ENCODE results near the gene IRAK3.
"Not testable (repeated sequence)": the region's sequence is repeated elsewhere in the genome, so short reads cannot be mapped to it uniquely, and the experiment has no call there.

The IRAK3 gene

DNA sequence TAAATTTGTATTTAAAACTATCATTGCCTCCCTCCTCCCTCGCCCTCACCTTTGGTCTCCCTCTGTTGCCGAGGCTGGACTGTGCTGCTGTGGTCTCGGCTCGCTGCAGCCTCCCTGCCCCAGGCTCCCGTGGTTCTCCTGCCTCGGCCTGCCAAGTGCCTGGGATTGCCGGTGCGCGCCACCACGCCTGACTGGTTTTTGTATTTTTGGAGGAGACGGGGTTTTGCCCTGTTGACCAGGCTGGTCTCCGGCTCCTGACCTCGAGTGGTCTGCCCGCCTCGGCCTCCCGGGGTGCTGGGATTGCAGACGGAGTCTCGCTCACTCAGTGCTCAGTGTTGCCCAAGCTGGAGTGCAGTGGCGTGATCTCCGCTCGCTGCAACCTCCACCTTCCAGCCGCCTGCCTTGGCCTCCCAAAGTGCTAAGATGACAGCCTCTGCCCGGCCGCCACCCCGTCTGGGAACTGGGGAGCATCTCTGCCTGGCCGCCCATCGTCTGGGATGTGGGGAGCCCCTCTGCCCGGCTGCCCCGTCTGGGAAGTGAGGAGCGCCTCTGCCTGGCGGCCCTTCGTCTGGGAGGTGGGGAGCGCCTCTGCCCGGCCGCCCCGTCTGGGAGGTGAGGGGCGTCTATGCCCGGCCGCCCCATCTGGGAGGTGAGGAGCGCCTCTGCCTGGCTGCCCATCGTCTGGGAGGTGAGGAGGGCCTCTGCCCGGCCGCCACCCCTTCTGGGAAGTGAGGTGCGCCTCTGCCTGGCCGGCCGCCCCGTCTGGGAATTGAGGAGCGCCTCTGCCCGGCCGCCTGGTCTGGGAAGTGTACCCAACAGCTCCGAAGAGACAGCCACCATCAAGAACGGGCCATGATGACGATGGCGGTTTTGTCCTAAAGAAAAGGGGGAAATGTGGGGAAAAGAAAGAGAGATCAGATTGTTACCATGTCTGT, 14.4 kb upstream of the IRAK3 start:
- not testable (repeated sequence) for DNase-seq (ENCODE audit: low spot score)

- DNase-seq (ENCODE audit: low spot score): no peak
These were observed 12.7 kb upstream of the IRAK3 start for GRCh38 chr12:66176105-66176900.

DNA sequence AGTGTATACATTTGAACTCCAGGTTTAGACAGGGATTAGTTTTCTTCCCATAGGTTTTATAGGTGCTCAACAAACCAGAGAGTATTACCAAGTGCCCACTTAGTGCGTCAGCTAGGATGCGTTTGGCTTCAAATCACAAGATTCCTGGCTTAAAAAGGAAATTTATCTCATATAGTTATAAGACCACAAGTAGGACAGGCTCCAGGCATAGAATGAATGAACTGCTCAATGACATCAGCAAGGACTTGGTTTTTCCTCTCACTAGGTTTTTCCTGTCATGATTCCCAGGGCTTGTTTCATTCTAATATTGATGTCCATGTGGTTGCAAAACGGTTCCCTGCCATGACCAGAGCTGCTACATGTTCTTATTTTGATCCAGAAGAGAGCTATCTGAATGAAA, 6.1 kb upstream of the IRAK3 start:
- no peak for DNase-seq (ENCODE audit: low spot score)

GRCh38 chr12:66184822-66185221, 4.2 kb upstream of the IRAK3 start:
- DNase-seq (ENCODE audit: low spot score): not testable (repeated sequence)

GRCh38 chr12:66187036-66187435, 2.0 kb upstream of the IRAK3 start:
- DNase-seq (ENCODE audit: low spot score): no peak

GRCh38 chr12:66187821-66188220, 1.2 kb upstream of the IRAK3 start:
- DNase-seq (ENCODE audit: low spot score): no peak

DNA sequence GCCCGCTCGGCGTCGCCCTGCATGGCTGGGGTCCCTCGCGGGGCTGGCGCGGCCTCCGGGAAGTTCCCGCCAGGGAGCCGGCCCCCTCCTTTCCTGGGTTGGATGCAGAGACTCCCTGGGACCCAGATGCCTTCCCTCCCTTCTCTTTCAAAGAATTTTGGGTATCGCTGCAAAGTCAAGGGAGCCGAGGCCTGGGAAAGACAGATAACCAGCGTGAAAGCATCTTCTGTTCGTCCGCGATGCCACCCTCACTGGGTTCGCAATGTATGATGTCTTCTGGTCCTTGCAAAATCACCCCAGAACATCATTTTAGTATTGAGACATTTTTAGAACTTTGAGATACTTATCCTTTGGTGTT, 451 bp downstream of the IRAK3 start:
- no peak for DNase-seq (ENCODE audit: low spot score)

GRCh38 chr12:66189889-66190288, 875 bp downstream of the IRAK3 start:
- no peak for DNase-seq (ENCODE audit: low spot score)

- DNase-seq (ENCODE audit: low spot score): no peak
These were observed 1.7 kb downstream of the IRAK3 start for GRCh38 chr12:66190519-66191370.

DNA sequence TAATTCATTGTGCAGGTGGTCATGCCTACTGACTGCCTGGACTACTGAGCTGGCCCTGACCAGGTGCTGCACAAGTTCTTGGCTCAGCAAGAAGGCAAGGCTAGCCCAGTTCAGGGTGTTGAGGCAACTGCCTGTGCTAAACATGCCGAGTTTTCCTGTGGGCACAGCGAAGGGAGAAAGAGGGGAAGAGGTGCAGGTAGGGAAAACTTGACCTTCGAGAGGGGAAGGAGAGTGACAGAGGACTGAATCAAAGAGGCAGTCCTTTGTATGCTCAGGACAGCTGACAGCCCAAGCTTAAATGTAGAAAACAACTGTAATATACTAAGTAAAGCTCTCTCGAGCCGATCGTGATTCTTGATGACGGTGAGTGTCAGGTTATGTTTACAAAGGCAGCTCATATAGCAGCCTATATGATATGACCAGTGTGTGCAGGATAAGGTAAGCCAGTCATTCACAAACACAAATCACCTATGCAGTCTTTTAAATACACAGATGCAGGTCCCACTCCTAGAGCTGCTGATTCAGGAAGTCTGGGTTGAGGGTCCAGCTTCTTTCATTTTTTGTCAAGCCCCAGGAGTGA, 2.6 kb downstream of the IRAK3 start:
- DNase-seq (ENCODE audit: low spot score): no peak

DNA sequence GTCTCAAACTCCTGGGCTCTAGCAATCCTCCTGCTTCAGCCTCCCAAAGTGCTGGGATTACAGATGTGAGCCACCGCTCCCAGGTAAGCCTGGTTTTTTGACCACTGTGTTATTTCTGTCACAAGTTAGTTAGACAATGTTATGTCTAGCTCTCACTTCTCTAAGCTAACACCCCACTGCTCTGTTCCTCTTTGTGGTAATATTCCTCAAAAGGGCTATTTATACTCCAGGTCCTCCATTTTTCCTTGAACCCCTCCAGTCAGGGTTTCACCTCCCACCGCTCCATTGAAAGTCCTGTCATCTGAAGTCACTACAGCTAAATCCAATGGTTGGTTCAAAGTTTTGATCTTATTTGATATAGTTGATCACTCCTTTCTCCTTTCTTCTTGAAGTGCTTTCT, 5.1 kb downstream of the IRAK3 start:
- no peak for DNase-seq (ENCODE audit: low spot score)

DNA sequence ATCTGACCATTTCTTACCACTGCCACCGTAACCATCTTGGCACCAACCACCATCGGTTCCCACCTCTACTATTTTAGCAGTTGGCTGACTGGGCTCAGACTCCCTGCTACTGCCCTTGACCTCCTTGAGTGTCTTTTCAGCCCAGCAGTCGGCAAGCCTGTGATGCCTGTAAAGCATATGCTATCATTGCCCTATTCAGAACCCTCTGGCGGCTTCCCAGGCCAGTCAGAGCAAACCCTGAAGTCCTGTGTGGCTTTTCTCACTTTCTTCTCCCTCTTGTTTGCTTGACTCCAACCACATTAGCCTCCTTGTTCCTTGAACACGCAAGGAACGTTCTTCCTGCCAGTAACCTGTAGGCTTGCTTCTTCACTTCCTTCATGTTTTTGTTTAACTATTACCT, 6.2 kb downstream of the IRAK3 start:
- no peak for DNase-seq (ENCODE audit: low spot score)

GRCh38 chr12:66196806-66197205, 7.8 kb downstream of the IRAK3 start:
- DNase-seq (ENCODE audit: low spot score): no peak

DNA sequence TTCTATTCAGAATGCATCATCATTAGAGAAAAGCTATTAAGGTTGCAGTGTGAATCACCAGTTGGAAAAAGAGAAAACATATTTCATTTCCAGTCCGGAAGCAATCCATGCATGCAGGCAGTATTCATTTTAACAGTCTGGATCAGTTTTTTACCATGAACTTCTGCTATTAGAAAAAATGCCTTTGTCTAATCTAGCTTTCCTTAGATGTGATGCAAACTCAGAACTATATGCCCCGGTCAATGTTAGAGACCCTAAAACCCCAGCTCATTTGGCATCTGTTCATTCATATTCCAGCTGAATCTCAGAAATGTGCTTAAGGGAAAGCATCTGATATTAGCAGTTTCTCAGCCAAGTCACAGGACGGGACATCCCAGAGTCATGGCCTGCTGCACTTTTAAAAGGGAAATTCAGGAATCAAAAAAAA, 8.5 kb downstream of the IRAK3 start:
- DNase-seq (ENCODE audit: low spot score): no peak

- DNase-seq (ENCODE audit: low spot score): no peak
These were observed 10.1 kb downstream of the IRAK3 start for GRCh38 chr12:66199141-66199540.

- DNase-seq (ENCODE audit: low spot score): no peak
These were observed 11.0 kb downstream of the IRAK3 start for GRCh38 chr12:66199831-66200509.

GRCh38 chr12:66203820-66204219, 14.8 kb downstream of the IRAK3 start:
- no peak for DNase-seq (ENCODE audit: low spot score)

- no peak for DNase-seq (ENCODE audit: low spot score)
These were observed 17.1 kb downstream of the IRAK3 start for GRCh38 chr12:66206141-66206540.

GRCh38 chr12:66210840-66211239, 21.8 kb downstream of the IRAK3 start:
- DNase-seq (ENCODE audit: low spot score): no peak

DNA sequence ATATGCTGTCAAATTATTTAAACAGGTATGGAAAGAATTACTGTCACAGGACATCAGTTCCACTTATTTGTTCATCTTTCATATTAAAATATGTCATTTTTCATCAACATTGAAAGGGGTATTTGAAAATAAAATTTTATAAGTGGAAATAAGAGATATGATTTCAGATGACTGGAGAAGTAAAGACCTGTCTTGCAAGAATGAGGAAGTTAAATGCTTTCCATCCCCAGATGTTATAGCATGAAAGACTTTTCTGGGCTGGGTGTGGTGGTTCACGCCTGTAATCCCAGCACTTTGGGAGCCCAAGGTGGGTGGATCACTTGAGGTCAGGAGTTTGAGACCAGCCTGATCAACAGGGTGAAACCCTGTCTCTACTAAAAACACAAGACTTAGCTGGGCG, 22.6 kb downstream of the IRAK3 start:
- not testable (repeated sequence) for DNase-seq (ENCODE audit: low spot score)

GRCh38 chr12:66213011-66213410, 24.0 kb downstream of the IRAK3 start:
- not testable (repeated sequence) for DNase-seq (ENCODE audit: low spot score)

All from ecto neural progenitor cell (in vitro differentiated cells).